ENCODE measurements around the gene LEMD3.

Gene LEMD3

GRCh38 chr12:65152596-65152995 is 16.8 kb upstream of the LEMD3 start:
- TF ChIP-seq CTCF (IDR thresholded peaks at IDR 0.05; ENCODE audit: control insufficient read depth, insufficient read depth, low read depth, low read length, missing control alignments): no peak
- DNase-seq (ENCODE audit: low read depth): no peak
- no peak overlapping the region for H3K4me3 ChIP-seq (ENCODE audit: control insufficient read depth, low read depth, low read length)

GRCh38 chr12:65155784-65156183 is 13.6 kb upstream of the LEMD3 start:
- no peak for DNase-seq (ENCODE audit: low read depth)

DNA sequence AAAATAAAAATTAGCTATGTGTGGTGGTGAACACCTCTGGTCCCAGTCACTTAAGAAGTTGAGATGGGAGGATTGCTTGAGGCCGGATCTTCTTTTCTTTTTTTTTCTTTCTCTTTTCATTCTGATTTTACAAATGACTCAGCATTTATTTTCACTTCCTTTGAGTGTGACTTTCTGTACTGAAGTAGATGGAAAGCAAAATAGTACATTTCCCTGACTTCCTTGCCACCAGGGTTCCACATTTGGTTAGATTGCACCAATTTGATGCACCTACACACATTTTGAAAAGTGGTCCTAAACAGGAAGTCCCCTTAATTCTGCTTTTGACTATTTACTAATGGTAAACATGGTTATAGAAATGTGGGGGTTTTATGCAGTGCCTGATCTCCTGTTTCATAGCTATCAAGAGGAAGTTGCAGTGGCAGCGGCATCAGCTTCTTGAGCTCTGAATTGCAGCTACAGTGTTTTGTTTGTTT is 13.0 kb upstream of the LEMD3 start:
- no peak for TF ChIP-seq CTCF (IDR thresholded peaks at IDR 0.05; ENCODE audit: control insufficient read depth, insufficient read depth, low read depth, low read length, missing control alignments)
- no peak overlapping the region for H3K4me3 ChIP-seq (ENCODE audit: control insufficient read depth, low read depth, low read length)
- DNase-seq (ENCODE audit: low read depth): no peak

More at GRCh38 chr12:65155784-65156183, 13.6 kb upstream of the LEMD3 start:
- H3K4me3 ChIP-seq (ENCODE audit: control insufficient read depth, low read depth, low read length): no peak overlapping the region
- no peak for TF ChIP-seq CTCF (IDR thresholded peaks at IDR 0.05; ENCODE audit: control insufficient read depth, insufficient read depth, low read depth, low read length, missing control alignments)

GRCh38 chr12:65157091-65157490 is 12.3 kb upstream of the LEMD3 start:
- TF ChIP-seq CTCF (IDR thresholded peaks at IDR 0.05; ENCODE audit: control insufficient read depth, insufficient read depth, low read depth, low read length, missing control alignments): no peak
- H3K4me3 ChIP-seq (ENCODE audit: control insufficient read depth, low read depth, low read length): no peak overlapping the region
- DNase-seq (ENCODE audit: low read depth): no peak

DNA sequence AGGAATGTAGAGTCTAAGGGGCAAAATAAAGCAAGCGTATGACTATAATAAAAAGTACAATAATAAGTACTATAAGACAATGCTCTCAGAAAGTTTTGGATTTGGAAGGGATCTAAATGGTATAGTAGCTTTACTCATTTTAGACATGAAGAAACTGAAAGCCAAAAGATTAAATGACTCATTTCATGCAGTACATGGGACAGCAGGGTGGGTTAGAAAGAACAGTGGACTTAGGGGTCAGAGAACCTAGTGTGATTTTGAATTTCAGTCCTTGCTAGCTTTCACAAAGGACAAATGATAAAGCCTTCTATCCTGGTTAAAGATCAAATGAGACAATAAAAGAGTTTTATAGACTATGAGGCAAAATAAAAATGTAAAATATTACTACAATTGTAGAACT is 6.8 kb upstream of the LEMD3 start:
- DNase-seq (ENCODE audit: low read depth): no peak
- TF ChIP-seq CTCF (IDR thresholded peaks at IDR 0.05; ENCODE audit: control insufficient read depth, insufficient read depth, low read depth, low read length, missing control alignments): no peak
- no peak overlapping the region for H3K4me3 ChIP-seq (ENCODE audit: control insufficient read depth, low read depth, low read length)

- no peak overlapping the region for H3K4me3 ChIP-seq (ENCODE audit: control insufficient read depth, low read depth, low read length)
- TF ChIP-seq CTCF (IDR thresholded peaks at IDR 0.05; ENCODE audit: control insufficient read depth, insufficient read depth, low read depth, low read length, missing control alignments): no peak
- DNase-seq (ENCODE audit: low read depth): no peak
These were observed 5.1 kb upstream of the LEMD3 start for GRCh38 chr12:65164244-65164643.

GRCh38 chr12:65164774-65165173 is 4.6 kb upstream of the LEMD3 start:
- no peak for TF ChIP-seq CTCF (IDR thresholded peaks at IDR 0.05; ENCODE audit: control insufficient read depth, insufficient read depth, low read depth, low read length, missing control alignments)
- H3K4me3 ChIP-seq (ENCODE audit: control insufficient read depth, low read depth, low read length): no peak overlapping the region
- DNase-seq (ENCODE audit: low read depth): no peak

Measured in AG09309 (cell line).